ENCODE data around the gene ESX1.

ESX1 gene

GRCh38 chrX:104254442-104255115, at the start of gene ESX1:
TSS of gene ESX1 (minus strand) at chrX:104254933. CDS start at chrX:104254849, 84 bp downstream.
- H3K27ac ChIP-seq, result no peak within 1 kb of the TSS
- TF ChIP-seq, protein P1, sequence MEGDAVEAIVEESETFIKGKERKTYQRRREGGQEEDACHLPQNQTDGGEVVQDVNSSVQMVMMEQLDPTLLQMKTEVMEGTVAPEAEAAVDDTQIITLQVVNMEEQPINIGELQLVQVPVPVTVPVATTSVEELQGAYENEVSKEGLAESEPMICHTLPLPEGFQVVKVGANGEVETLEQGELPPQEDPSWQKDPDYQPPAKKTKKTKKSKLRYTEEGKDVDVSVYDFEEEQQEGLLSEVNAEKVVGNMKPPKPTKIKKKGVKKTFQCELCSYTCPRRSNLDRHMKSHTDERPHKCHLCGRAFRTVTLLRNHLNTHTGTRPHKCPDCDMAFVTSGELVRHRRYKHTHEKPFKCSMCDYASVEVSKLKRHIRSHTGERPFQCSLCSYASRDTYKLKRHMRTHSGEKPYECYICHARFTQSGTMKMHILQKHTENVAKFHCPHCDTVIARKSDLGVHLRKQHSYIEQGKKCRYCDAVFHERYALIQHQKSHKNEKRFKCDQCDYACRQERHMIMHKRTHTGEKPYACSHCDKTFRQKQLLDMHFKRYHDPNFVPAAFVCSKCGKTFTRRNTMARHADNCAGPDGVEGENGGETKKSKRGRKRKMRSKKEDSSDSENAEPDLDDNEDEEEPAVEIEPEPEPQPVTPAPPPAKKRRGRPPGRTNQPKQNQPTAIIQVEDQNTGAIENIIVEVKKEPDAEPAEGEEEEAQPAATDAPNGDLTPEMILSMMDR (IDR thresholded peaks at IDR 0.05), result no peak
- TF ChIP-seq ZFX (IDR thresholded peaks at IDR 0.05; ENCODE audit: borderline replicate concordance), result no peak

DNA sequence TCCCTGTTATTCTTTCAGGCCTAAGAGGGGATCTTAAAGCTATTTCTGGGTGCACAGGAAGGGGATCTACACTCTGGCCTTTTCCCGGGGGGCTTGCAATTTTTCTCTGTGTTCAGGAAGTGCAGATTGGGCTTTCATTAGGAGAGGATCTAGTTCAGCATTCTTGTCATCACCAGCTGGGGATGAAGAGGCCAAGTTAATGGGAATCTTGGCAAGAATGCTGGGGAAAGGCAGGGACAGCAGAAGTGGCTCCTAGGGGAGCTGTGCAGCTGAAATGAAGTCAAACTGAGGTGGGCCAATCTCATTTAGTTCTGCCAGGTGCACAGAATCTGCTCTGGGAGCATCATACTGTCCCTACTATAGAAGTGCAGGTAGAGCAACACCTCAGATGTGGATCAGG, 40.9 kb upstream of the ESX1 start:
- TF ChIP-seq ZFX (IDR thresholded peaks at IDR 0.05; ENCODE audit: borderline replicate concordance), result no peak
- TF ChIP-seq, protein P1 (IDR thresholded peaks at IDR 0.05), result no peak
- H3K27ac ChIP-seq, result no peak overlapping the region

GRCh38 chrX:104288961-104289360, 34.2 kb upstream of the ESX1 start:
- TF ChIP-seq, protein P1 (IDR thresholded peaks at IDR 0.05), result no peak
- TF ChIP-seq ZFX (IDR thresholded peaks at IDR 0.05; ENCODE audit: borderline replicate concordance), result no peak
- no peak overlapping the region for H3K27ac ChIP-seq

- no peak overlapping the region for H3K27ac ChIP-seq
- TF ChIP-seq ZFX (IDR thresholded peaks at IDR 0.05; ENCODE audit: borderline replicate concordance), result no peak
- TF ChIP-seq, protein P1 (IDR thresholded peaks at IDR 0.05), result no peak
These were observed 33.5 kb upstream of the ESX1 start for GRCh38 chrX:104288269-104288668.

GRCh38 chrX:104285201-104285600, 30.5 kb upstream of the ESX1 start:
- no peak for TF ChIP-seq ZFX (IDR thresholded peaks at IDR 0.05; ENCODE audit: borderline replicate concordance)
- TF ChIP-seq, protein P1 (IDR thresholded peaks at IDR 0.05), result no peak
- no peak overlapping the region for H3K27ac ChIP-seq

DNA sequence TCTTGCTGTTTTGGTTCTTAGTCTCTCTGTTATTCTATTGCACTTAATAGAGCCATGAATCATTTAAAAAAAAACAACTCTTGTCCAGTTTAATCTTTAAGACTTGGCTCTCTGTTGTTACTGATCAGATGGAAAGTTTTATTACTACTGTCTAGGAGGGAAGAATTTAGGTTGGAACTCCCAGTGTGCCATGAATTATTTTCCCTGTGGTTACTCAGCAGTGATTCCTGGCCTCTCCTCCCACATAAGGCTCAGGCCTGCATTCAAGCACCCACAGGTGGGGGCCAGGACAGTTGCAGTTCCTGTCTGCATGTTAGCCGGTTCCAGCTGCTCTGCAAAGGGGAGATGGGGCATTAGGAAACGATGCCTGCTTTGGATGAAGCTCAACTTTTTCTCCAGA, 29.8 kb upstream of the ESX1 start:
- H3K27ac ChIP-seq, result no peak overlapping the region
- TF ChIP-seq, protein P1 (IDR thresholded peaks at IDR 0.05), result no peak
- TF ChIP-seq ZFX (IDR thresholded peaks at IDR 0.05; ENCODE audit: borderline replicate concordance), result no peak

- TF ChIP-seq, protein P1 (IDR thresholded peaks at IDR 0.05), result no peak
- no peak for TF ChIP-seq ZFX (IDR thresholded peaks at IDR 0.05; ENCODE audit: borderline replicate concordance)
- H3K27ac ChIP-seq, result no peak overlapping the region
These were observed 27.5 kb upstream of the ESX1 start for GRCh38 chrX:104282166-104282725.

Measured in 22Rv1 (cell line).